Right hindlimb (tissue), 1 donor: ENCODE data around the gene SAA1.
"Not testable (repeated sequence)": the region's sequence is repeated elsewhere in the genome, so short reads cannot be mapped to it uniquely, and the experiment has no call there.

ENCODE experiments used
- DNase-seq: peaks from one replicate; pipeline ENCODE4 v3.0.0-alpha.2; 2018

The SAA1 gene

GRCh38 chr11:18265949-18266348 lies at the start of gene SAA1:
SAA1 (plus strand) TSS chr11:18266264; CDS start chr11:18266888, 624 bp downstream.
- DNase-seq = no peak

GRCh38 chr11:18221274-18221876 lies 44.7 kb upstream of the SAA1 start:
- DNase-seq = no peak

DNA sequence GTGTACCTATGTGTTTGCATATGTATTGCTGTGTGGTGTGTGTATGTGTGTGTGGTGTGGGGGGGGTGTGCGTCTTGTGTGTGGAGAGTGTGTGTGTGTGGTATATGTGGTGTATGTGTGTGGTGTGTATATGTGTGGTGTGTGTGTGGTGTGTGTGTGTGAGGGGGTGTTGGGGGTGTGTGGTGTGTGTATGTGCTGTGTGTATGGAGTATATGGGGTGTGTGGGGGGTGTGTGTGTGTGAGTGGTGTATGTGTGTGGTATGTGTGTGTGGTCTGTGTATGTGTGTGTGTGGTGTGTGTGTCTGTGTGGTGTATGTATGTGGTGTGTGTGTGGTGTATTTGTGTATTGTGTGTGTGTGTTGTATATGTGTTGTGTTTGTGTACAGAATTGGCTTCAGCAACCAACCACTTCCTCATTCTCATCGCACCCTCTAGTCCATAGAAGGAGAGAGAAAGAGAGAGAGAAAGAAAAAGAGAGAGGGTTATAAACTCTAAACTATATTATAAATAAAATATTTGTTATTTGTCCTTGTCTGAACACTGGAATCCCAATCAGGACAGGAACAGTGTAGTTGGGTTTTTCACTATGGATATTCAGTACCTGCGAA lies 43.1 kb upstream of the SAA1 start:
- no peak for DNase-seq

DNA sequence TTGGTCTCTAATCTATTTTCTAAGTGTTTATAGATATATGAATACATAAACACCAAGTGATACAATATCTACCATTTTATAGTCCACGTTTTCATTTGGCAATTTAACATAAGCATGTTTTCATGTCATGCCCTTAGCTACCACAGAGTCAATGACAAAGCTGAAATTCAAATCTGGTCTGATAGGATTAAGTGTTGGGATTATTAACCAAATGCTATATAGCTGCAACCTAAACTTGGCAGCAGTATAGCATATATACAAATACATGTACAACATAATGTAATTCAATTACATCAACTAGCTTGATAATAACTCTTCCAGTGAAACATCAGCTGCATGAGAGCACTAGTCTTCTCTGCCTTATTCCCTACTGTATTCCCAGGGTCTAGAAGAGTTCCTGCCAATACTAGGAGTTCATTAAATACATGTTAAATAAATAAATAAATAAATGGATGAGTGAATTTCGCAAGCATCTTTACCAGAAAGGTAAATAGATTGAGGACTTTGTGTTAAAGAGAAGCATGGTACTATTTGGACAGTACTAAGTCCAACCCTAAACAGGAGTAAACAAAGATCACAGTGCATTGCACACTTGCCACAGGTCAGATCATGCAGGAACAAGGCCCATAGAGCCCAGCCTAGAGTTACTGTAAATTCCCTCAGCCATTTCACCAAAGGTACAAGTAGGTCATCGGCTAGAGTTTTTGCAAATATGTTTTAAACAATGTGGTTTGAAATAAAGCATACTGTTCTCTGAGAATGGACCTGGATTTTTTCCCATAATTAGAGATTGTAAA lies 42.3 kb upstream of the SAA1 start:
- DNase-seq = no peak

- no peak for DNase-seq
Measured at GRCh38 chr11:18225913-18226312, 40.2 kb upstream of the SAA1 start.

DNA sequence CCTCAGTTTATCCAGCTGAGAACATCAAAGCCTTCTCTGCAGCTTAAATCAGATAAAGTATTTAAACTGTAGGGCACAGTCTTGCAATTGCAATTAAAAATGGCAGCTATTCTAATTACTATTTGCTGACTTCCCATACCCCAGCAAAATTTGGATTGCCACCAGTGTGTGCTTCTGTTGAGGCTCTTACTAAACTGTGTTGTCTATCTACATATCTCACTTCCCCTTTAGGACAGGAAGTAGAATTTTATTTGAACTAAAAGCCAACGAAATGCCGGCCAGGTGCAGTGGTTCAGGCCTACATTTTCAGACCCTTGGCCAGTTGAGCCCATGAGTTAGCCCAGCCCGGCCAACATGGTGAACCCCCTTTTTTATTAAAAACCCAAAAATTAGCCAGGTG lies 36.6 kb upstream of the SAA1 start:
- DNase-seq = no peak

DNA sequence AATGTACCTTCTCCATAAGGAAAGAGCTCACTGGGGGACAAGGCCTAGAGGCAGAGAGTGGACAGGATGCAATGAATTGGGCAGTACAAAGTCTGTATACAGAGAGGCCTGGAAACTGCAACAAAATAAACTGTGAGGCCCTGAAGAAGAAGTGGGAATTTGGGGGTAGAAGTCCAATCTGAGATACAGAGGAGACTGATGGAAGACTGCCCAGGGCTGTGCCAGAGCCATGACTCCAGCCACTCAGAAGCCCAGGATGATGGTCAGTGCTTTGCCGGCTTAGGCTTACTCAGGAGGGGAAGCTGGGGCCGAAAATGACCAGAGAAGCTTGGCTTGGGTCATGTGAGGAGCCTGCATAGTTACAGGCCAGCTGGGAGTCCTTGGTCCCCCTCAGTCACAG lies 35.2 kb upstream of the SAA1 start:
- DNase-seq = no peak

GRCh38 chr11:18233912-18234311 lies 32.2 kb upstream of the SAA1 start:
- no peak for DNase-seq

DNA sequence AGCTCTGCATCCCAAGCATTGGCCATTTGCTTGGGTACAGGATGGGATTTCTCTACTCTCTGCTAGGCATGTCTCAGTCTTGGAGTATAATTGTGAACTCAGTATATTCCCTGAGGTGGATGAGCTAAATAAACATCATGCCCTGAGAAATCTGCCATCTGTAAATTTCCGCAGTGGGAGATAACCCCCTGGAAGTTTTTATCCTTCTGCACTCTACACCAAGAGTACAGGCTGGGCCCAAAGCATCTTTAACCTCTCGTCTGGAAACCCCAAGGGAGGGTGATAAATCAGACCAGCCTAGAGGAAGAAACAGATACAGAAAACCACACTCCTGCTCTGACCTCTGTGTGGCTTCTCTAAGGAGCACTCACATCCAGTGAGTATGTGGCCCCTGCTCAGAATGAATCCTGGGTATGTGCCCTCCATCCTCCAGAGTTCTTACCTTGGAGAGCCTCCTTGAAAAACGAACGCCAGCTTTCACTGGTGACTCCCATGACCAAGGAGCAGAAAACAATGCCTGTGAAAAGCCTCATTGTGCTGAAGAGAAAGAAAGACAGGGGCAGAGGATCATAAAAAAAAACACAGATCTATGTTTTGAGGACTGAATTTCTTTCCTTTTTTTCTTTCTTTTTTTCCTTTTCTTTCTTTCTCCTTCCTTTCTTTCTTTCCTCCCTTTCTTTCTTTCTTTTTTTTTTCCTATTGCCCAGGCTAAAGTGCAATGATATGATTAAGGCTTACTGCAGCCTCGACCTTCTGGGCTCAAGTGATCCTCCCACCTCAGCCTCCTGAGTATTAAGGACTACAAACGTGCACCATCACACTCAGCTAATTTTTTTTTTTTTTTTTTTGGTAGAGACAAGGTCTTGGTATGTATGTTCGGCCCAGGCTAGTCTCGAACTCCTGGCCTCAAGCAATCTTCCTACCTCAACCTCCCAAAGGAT lies 30.4 kb upstream of the SAA1 start:
- DNase-seq = no peak

- DNase-seq = no peak
Measured at GRCh38 chr11:18236664-18237356, 29.3 kb upstream of the SAA1 start, which contains the start of gene SAA4. SAA4 (minus strand) TSS chr11:18236802; CDS start chr11:18235926, 876 bp downstream.

DNA sequence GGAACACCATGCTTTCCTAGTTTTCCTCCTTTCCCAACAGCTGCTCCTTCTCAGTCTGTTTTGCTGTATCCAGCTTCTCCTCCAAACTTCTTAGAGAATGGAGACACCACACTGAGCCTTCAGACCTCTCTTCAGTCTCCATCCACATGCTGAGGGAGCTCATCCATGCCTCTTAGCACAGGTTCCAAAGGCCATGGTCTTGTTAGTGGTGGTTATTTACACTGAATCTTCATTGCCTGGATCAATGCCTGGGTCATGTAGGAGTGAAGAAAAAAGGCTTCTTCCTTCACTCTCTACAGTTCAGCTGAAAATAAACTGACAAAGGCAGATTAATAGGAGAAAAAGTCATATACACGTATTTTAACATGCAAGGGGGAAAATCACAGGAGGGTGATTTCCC lies 26.4 kb upstream of the SAA1 start:
- no peak for DNase-seq

DNA sequence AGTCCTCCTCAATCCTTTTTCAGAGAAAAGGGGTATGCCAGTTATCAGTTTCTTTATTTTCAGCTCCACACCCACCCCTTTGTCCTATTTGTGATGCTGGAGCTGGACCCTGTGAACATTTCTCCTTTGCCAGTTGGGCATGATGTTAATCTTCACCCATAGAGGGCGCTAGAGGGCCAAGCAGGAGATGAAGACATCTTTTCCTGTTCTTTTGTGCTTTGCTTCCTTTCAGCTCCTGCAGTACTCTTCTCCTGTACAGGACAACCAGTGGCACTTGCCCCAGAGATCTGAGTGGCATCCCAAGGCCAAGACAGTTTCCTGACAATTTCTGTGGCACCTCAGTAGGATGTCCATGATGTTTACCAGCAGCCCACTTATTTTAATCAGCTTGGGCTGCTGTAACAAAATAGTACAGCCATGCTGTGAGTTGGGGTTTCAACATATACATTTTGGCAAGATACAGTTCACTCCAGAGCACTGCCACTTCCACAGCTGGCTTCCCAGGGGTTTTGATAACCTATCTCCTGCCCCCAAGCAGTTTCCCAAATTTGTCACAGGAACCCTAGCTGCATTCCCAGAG lies 22.2 kb upstream of the SAA1 start:
- peak; percentile 44 for DNase-seq

DNA sequence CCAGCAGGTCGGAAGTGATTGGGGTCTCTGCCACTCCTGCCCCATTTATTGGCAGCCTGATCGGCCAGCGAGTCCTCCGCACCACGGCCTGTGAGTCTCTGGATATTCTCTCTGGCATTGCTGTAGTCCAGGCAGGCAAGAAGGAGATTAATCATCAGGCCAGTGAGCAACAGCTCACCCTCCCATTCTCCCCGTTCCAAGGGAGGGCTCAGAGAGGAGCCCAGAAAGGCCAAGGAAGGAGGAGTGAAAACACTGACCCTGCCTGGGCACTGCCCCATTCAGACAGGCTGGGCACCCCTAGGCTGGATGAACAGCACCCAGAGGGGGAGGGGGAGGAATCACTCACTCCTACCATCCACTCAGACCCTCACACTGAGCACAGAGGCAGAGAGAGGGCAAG lies 20.7 kb upstream of the SAA1 start:
- DNase-seq = no peak

DNA sequence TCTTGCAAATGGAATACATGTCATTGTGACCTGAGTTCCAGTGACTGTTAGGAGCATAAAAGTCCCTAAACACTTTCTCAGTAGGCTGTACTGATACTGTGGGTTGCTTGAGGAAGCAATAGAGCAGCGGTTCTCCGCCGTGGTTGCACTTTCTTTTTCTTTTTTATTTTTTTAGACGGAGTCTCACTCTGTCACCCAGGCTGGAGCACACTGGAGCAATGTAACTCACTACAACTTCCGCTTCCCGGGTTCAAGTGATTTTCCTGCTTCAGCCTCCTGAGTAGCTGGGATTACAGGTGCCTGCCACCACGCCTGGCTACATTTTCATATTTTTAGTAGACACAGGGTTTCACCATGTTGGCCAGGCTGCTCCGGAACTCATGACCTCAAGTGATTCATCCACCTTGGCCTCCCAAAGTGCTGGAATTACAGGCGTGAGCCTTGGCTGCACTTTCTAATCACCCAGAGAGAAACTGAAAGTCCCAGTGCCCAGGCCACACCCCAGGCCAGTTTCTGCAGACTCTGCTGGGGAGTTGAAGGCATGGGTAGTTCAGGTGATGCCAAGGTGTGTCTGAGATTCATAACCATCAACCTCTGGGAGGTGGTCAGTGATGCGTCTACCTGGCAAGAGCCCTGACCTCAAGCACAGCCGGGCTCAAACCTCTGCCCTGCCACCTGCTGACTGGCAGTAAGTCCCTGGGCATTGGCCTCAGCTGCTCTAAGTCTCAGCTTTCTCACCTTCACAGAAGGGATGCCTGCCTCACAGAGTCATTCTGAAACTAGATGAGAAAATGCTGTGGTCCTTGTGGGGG lies 19.5 kb upstream of the SAA1 start:
- not testable (repeated sequence) for DNase-seq

DNA sequence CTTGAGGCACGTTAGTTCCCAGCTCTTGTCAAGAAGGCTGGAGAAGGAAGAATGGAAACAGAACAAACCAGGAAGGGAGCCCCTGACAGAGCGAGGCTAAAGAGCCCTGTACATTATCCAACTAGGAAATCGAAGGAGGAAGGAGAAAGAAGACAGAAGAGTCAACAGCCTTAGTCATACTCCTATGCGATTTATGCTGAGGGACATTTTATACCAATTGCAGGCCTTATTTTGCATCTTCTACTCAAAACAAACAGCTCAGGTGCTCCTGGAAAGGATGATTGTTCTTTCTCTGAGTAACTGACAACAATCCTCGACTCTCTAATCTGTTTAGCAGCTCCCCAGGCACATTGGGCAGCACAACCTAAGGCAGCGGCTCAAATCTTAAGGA lies 18.9 kb upstream of the SAA1 start:
- DNase-seq = not testable (repeated sequence)

- no peak for DNase-seq
Measured at GRCh38 chr11:18248561-18248960, 17.5 kb upstream of the SAA1 start, which contains the start of gene SAA2. SAA2 (minus strand) TSS chr11:18248668; CDS start chr11:18248011, 657 bp downstream.

- DNase-seq = no peak
Measured at GRCh38 chr11:18253233-18253632, 12.8 kb upstream of the SAA1 start.

DNA sequence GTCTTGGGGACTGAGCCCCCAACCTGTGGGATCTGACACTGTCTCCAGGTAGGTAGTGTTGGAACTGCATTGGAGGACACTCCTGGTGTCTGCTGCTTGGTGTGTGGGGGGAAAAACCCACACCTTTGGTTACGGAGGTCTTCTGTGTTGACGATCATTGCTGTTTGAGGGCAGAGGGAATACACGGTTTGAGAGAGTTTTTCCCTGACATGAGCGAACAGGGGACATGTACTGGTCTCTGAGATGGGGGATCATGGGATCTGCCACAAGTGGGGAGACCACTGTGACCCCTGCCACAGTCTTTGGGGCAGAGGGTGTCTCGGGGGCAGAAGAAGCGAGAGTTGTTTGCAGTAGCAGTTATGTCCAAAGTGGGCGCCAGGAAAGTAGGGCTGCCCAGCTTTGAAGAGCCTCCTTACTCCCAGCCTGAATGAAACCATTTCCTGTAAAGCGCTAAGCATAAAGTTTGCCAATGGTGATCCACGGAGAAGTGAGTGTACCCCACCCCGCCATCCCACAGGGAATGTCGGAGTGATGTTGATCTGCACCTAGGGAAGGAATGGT lies 12.2 kb upstream of the SAA1 start:
- DNase-seq = no peak

DNA sequence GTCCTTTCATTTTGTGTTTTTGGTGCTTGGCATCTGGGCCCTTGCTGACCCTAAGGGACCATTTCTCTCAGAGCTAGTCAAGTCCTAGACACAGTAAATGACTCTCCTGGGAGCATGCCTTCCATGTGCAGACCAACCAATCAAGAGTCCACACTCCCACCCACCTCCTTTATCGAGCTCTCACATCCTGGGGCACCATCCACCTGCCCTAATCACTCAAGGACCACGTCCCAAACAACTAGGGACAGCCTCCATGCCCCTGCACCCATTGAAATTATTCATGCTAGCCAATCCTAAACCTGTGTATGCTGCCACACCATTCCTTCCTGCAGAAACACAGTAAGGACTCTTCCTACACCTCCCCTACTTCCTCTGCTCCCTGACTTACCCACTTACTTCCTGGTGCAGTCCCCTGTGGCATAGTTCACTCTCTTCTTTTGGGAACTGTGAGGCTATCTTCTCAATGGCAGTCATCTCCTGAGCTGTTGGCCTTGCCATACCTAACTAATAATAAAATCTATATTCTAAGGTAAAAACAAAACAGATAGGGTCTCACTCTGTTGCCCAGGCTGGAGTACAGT lies 11.2 kb upstream of the SAA1 start:
- DNase-seq = no peak

- no peak for DNase-seq
Measured at GRCh38 chr11:18259259-18259658, 6.8 kb upstream of the SAA1 start.
